Pulmonary artery endothelial cell (primary cell): ENCODE results near the gene INSM1. TPM values are rescaled to one million over a fixed set of nuclear protein-coding genes. Genes with fewer than 3 reads are reported as not detected.
A peak's percentile ranks its signal among the peaks of the same experiment; 100 is the strongest.

Experiments
- DNase-seq: peaks from one replicate; pipeline ENCODE4 v3.0.0-alpha.2; 2011; ENCODE audit warnings: low read depth, low spot score
- total RNA-seq: library from RNA; depleted of rRNA; stranded (reverse); fragments of >200 nt; gene quantifications from 2 replicates; pipeline ENCODE4 v1.2.3, GENCODE V29; 2014

INSM1 gene
- total RNA-seq, 1 donor from 2014 or later, result not detected

GRCh38 chr20:20393207-20394120, 25.6 kb downstream of the INSM1 start:
- DNase-seq, result no peak

- DNase-seq, result no peak
Observed at GRCh38 chr20:20395087-20395486, 27.2 kb downstream of the INSM1 start.

- no peak for DNase-seq
Observed at GRCh38 chr20:20395903-20396568, 28.1 kb downstream of the INSM1 start.

- DNase-seq, result no peak
Observed at GRCh38 chr20:20396794-20397193, 28.9 kb downstream of the INSM1 start.

- DNase-seq, result no peak
Observed at GRCh38 chr20:20398123-20398522, 30.2 kb downstream of the INSM1 start.

GRCh38 chr20:20399531-20400500, 31.9 kb downstream of the INSM1 start:
- no peak for DNase-seq

GRCh38 chr20:20401991-20402390, 34.1 kb downstream of the INSM1 start:
- DNase-seq, result no peak

GRCh38 chr20:20404633-20405032, 36.7 kb downstream of the INSM1 start:
- no peak for DNase-seq

GRCh38 chr20:20405623-20406022, 37.7 kb downstream of the INSM1 start:
- DNase-seq, result no peak

GRCh38 chr20:20406306-20406705, 38.4 kb downstream of the INSM1 start:
- DNase-seq, result no peak

- no peak for DNase-seq
Observed at GRCh38 chr20:20407891-20408805, 40.2 kb downstream of the INSM1 start.

- no peak for DNase-seq
Observed at GRCh38 chr20:20409331-20409730, 41.4 kb downstream of the INSM1 start.

GRCh38 chr20:20410678-20411077, 42.8 kb downstream of the INSM1 start:
- DNase-seq, result peak; percentile 44

GRCh38 chr20:20411402-20411801, 43.5 kb downstream of the INSM1 start:
- no peak for DNase-seq

GRCh38 chr20:20411836-20412235, 43.9 kb downstream of the INSM1 start:
- no peak for DNase-seq

GRCh38 chr20:20412750-20413149, 44.8 kb downstream of the INSM1 start:
- peak; percentile 57 for DNase-seq

- DNase-seq, result no peak
Observed at GRCh38 chr20:20413810-20414281, 45.9 kb downstream of the INSM1 start.

- DNase-seq, result no peak
Observed at GRCh38 chr20:20414640-20415220, 46.8 kb downstream of the INSM1 start.

GRCh38 chr20:20415321-20415720, 47.4 kb downstream of the INSM1 start:
- DNase-seq, result no peak
